PC-3 (cell line): ENCODE measurements around the gene PHF11. TPM values are rescaled to one million over a fixed set of nuclear protein-coding genes. Genes with fewer than 3 reads are reported as not detected.

Experiments
- ATAC-seq: fragments of 200-7000 bp; cut with Tn5 transposase; 2 replicates; pipeline ENCODE4 v1.9.1; 2020; ENCODE audit warnings: mild to moderate bottlenecking, moderate library complexity
- BruUV-seq: library from RNA; stranded (reverse); fragments of 400-500 nt; replicated peaks from 2 replicates; lab custom pipeline; 2021; lab: Mats Ljungman, UMichigan
- CTCF ChIA-PET: fragments of 300-600 bp; sonication (Branson Sonifier 250); formaldehyde crosslinking; loops from one replicate; lab custom pipeline; 2022; ENCODE audit warnings: antibody characterized with exemption; lab: Charles Lee
- POLR2A ChIA-PET: fragments of 300-600 bp; sonication (Branson Sonifier 250); formaldehyde crosslinking; loops from one replicate; lab custom pipeline; 2022; ENCODE audit warnings: antibody characterized with exemption; ENCODE audit not compliant: unreplicated experiment; lab: Charles Lee
- DNase-seq: peaks from one replicate; pipeline ENCODE4 v3.0.0-alpha.2; 2015
- H2AFZ ChIP-seq: fragments of 300-600 bp; sonication (generic); 2 replicates; pipeline ENCODE4 v1.6.0; 2016; ENCODE audit warnings: antibody characterized with exemption, low read length
- H3F3A ChIP-seq: fragments of 300-600 bp; sonication (generic); one replicate; pipeline ENCODE4 v1.6.0; 2017; ENCODE audit warnings: antibody characterized with exemption, low read length, control low read depth, mild to moderate bottlenecking; ENCODE audit not compliant: unreplicated experiment
- H3K27ac ChIP-seq: fragments of 300-600 bp; sonication (generic); 2 replicates; pipeline ENCODE4 v1.5.1; 2016; ENCODE audit warnings: mild to moderate bottlenecking, low read length
- H3K27me3 ChIP-seq: fragments of 300-600 bp; sonication (generic); 2 replicates; pipeline ENCODE4 v1.6.1; 2016; ENCODE audit warnings: low read length, mixed read lengths
- H3K36me3 ChIP-seq: fragments of 300-600 bp; sonication (generic); 2 replicates; pipeline ENCODE4 v1.6.1; 2016; ENCODE audit warnings: low read depth, mixed run types, low read length, mixed read lengths
- H3K4me1 ChIP-seq: fragments of 300-600 bp; sonication (generic); 2 replicates; pipeline ENCODE4 v1.5.1; 2016; ENCODE audit warnings: low read length; ENCODE audit not compliant: insufficient read depth
- H3K4me2 ChIP-seq: fragments of 300-600 bp; sonication (generic); 2 replicates; pipeline ENCODE4 v1.6.0; 2016; ENCODE audit warnings: low read length
- H3K4me3 ChIP-seq: fragments of 300-600 bp; sonication (generic); 2 replicates; pipeline ENCODE4 v1.5.1; 2016; ENCODE audit warnings: mild to moderate bottlenecking, low read length, mixed read lengths
- H3K79me2 ChIP-seq: fragments of 300-600 bp; sonication (generic); 2 replicates; pipeline ENCODE4 v1.6.1; 2017; ENCODE audit warnings: low read length, mixed read lengths
- H3K9ac ChIP-seq: fragments of 300-600 bp; sonication (generic); 2 replicates; pipeline ENCODE4 v1.6.0; 2016; ENCODE audit warnings: mild to moderate bottlenecking, low read length
- H3K9me2 ChIP-seq: fragments of 300-600 bp; sonication (generic); replicated peaks from 2 replicates; pipeline ENCODE4 v1.6.1; 2016; ENCODE audit warnings: mixed run types, low read length, mixed read lengths
- H3K9me3 ChIP-seq: fragments of 300-600 bp; sonication (generic); 2 replicates; pipeline ENCODE4 v1.6.1; 2016; ENCODE audit warnings: low read length, mixed read lengths
- H4K20me1 ChIP-seq: fragments of 300-600 bp; sonication (generic); 2 replicates; pipeline ENCODE4 v1.6.1; 2016; ENCODE audit warnings: low read length, mixed read lengths
- EZH2 ChIP-seq: fragments of 300-600 bp; sonication (generic); IDR thresholded peaks from one replicate; pipeline ENCODE4 v1.6.1; 2017; ENCODE audit warnings: antibody characterized with exemption, mild to moderate bottlenecking, low read length; ENCODE audit not compliant: unreplicated experiment
- EZH2phosphoT487 ChIP-seq: fragments of 300-600 bp; sonication (generic); IDR thresholded peaks from 2 replicates; pipeline ENCODE4 v1.6.1; 2018; ENCODE audit warnings: mild to moderate bottlenecking, antibody characterized with exemption, low read length, borderline replicate concordance
- intact Hi-C: fragments of 100-400 bp; cut with micrococcal nuclease; formaldehyde crosslinking; loops from 2 replicates; pipeline ENCODE4 v1.9.0; 2023
- total RNA-seq: library from RNA; depleted of rRNA; stranded (reverse); fragments of >200 nt; gene quantifications from 2 replicates; pipeline ENCODE4 v1.2.3, GENCODE V29; 2014
- TF ChIP-seq, protein P1 (sequence below): fragments of 300-600 bp; sonication (generic); conservative IDR thresholded peaks from 2 replicates; pipeline ENCODE4 v1.5.1; 2017; ENCODE audit warnings: antibody characterized with exemption, low read depth, mild to moderate bottlenecking, low read length

Gene PHF11
- total RNA-seq, 1 experiment from 2014 or later = 7.9 TPM

DNA sequence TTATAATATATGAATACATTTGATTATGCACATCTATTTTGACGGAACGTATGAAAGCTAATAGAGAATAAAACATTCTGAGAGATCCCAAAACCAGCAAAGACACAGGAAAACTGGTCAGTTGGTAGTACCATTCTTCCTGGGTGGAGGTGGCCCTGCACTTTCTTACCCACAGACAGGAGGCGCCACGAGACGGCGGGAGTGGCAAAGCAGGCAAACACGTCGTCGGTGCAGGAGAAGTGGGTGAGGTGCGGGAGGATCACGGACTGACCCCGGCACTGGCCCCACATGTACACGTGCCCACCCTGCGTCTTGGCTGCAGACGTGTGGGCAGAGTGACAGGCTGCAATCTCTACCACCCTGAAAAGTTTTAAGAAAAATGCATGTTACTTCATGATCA lies 53.5 kb downstream of the PHF11 start:
- POLR2A ChIA-PET = no interaction called here
- intact Hi-C loops = no loop called here

DNA sequence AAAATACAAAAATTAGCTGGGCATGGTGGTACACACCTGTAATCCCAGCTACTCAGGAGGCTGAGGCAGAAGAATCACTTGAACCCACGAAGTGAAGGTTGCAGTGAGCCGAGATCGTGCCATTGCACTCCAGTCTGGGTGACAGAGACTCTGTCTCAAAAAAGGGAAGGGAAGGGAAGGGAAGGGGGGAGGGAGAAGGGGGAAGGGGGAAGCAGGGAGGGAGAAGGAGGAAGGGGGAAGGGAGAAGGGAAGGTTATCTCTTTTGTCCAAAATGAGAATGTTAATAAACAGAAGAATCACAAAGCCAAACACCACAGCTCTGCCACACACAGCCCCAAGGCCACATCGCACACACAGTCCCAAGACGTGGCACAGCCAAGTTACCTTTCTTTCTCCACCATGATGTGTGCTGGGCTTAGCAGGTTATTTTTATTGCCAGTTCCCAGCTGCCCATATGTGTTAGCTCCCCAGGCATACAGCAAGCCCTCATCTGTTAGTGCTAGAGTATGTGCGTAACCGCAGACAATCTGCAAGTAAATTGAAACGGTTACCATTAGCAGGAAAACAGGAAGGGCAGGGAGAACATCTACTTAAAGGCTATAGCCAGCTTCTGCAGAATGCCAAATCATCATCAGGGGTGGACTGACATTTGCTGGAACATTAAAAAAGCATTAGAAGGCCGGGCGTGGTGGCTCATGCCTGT lies 55.3 kb downstream of the PHF11 start:
- no peak for TF ChIP-seq EZH2
- Histone ChIP-seq H3K36me3 (no peaks in the 10 kb centered on the region), H3K27ac (no peak overlapping the region), H3K4me2 (no peak overlapping the region), H3K9me2 (no peaks in the 10 kb centered on the region), H3K9me3 (no peaks in the 10 kb centered on the region), H3K4me3 (no peak overlapping the region), H3K9ac (no peak overlapping the region), H3K27me3 (no peaks in the 10 kb centered on the region), H3K79me2 (no peaks in the 10 kb centered on the region), H3K4me1 (no peaks in the 10 kb centered on the region), H2AFZ (no peak overlapping the region), H3F3A (no peaks in the 10 kb centered on the region), H4K20me1 (no peaks in the 10 kb centered on the region)
- ChIA-PET CTCF (no interaction called here), POLR2A (no interaction called here)
- no TSS peak for BruUV-seq
- intact Hi-C loops = no loop called here
- DNase-seq (no peak), ATAC-seq (no peak)

More for the DNA sequence above, 53.5 kb downstream of the PHF11 start:
- BruUV-seq = no TSS peak
- no peak for ATAC-seq
- no peaks in the 10 kb centered on the region for H3F3A ChIP-seq
- H3K4me1 ChIP-seq = no peaks in the 10 kb centered on the region
- H3K9me3 ChIP-seq = no peaks in the 10 kb centered on the region
- H3K9me2 ChIP-seq = no peaks in the 10 kb centered on the region
- no peaks in the 10 kb centered on the region for H3K36me3 ChIP-seq
- DNase-seq = no peak
- H2AFZ ChIP-seq = no peak overlapping the region
- H4K20me1 ChIP-seq = no peaks in the 10 kb centered on the region
- CTCF ChIA-PET = no interaction called here
- H3K27ac ChIP-seq = no peak overlapping the region
- TF ChIP-seq, protein P1, sequence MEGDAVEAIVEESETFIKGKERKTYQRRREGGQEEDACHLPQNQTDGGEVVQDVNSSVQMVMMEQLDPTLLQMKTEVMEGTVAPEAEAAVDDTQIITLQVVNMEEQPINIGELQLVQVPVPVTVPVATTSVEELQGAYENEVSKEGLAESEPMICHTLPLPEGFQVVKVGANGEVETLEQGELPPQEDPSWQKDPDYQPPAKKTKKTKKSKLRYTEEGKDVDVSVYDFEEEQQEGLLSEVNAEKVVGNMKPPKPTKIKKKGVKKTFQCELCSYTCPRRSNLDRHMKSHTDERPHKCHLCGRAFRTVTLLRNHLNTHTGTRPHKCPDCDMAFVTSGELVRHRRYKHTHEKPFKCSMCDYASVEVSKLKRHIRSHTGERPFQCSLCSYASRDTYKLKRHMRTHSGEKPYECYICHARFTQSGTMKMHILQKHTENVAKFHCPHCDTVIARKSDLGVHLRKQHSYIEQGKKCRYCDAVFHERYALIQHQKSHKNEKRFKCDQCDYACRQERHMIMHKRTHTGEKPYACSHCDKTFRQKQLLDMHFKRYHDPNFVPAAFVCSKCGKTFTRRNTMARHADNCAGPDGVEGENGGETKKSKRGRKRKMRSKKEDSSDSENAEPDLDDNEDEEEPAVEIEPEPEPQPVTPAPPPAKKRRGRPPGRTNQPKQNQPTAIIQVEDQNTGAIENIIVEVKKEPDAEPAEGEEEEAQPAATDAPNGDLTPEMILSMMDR = peak; percentile 49
- TF ChIP-seq EZH2phosphoT487 = no peak
- H3K79me2 ChIP-seq = no peaks in the 10 kb centered on the region
- H3K4me3 ChIP-seq = no peak overlapping the region
- no peaks in the 10 kb centered on the region for H3K27me3 ChIP-seq
- no peak overlapping the region for H3K9ac ChIP-seq
- no peak overlapping the region for H3K4me2 ChIP-seq

DNA sequence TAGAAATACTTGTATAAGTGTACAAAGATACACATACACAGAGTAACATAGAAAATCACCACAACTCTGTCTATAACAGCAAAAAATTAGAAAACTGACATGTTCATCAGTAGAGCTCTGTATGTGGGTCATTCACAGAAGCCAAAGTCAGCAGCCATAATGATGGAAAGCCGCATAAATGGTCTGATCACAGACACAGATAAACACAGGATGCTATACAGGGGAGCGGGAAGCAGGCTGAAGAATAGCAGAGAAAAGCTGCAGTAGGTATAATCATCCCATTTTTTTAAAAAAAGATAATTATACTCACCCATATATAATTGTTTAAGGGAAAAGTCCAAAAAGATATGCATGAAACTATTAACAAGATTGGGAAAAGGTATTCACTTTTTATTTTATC lies 58.1 kb downstream of the PHF11 start:
- H3K36me3 ChIP-seq = 0 out of 2 replicates have a peak, but pooled peaks cover 1% of the 10 kb centered on the region
- POLR2A ChIA-PET = no interaction called here
- TF ChIP-seq EZH2phosphoT487 (no peak), EZH2 (no peak)
- TF ChIP-seq, protein P1 = no peak
- intact Hi-C loops = no loop called here
- H2AFZ ChIP-seq = no peak overlapping the region
- DNase-seq (no peak), ATAC-seq (no peak)
- no peak overlapping the region for H3K4me3 ChIP-seq
- H3K9me3 ChIP-seq = no peaks in the 10 kb centered on the region
- no peaks in the 10 kb centered on the region for H3K27me3 ChIP-seq
- H3K9me2 ChIP-seq = no peaks in the 10 kb centered on the region
- H3K9ac ChIP-seq = no peak overlapping the region
- no peak overlapping the region for H3K4me2 ChIP-seq
- H3K27ac ChIP-seq = no peak overlapping the region
- H3K4me1 ChIP-seq = no peaks in the 10 kb centered on the region
- BruUV-seq = no TSS peak
- H4K20me1 ChIP-seq = no peaks in the 10 kb centered on the region
- CTCF ChIA-PET = no interaction called here
- H3K79me2 ChIP-seq = no peaks in the 10 kb centered on the region
- H3F3A ChIP-seq = no peaks in the 10 kb centered on the region
